ENCODE results near the gene AHR. TPM values are rescaled to one million over a fixed set of nuclear protein-coding genes. Genes with fewer than 3 reads are reported as not detected.

Gene AHR
- polyA plus RNA-seq, 1 donor (not counting 4 experiments of a cell fraction or from before 2014, with no cell fraction given): 19.4 TPM

DNA sequence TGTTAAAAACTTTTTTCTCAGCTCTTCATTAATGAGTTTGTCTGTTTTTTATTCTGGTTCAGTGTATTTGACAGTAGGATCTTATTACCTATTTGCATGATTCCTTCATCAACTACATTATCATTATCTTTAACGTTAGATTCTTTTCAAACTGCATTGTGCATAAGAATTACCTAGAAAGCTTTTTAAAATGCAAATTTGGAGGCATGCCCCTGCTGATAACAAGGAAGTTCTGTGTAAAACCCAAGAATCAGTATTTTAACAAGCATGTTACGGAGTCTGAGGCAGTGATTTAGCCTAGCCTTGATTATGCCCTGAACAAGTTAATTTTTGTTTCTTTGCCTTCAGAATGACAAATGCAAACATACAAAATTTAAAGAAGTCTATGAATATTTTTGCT, 14.2 kb downstream of the AHR start:
- Histone ChIP-seq H3K4me1 (ENCODE audit: control insufficient read depth, extremely low read depth, insufficient read depth, low read length) (no peaks in the 10 kb centered on the region), H3K9ac (ENCODE audit: control insufficient read depth, extremely low read depth, insufficient read depth, low read length) (no peak overlapping the region), H3K9me1 (ENCODE audit: control insufficient read depth, extremely low read depth, insufficient read depth, low read length) (no peaks in the 10 kb centered on the region), H3K79me2 (ENCODE audit: control insufficient read depth, insufficient read depth, low read length) (peaks cover 46% of the 10 kb centered on the region), H3K4me3 (ENCODE audit: control insufficient read depth in 2 of 3, extremely low read depth in 1 of 3, insufficient read depth in 2 of 3, low read depth in 1 of 3, low read length in 3 of 3) (no peak overlapping the region), H3K27ac (ENCODE audit: control insufficient read depth, insufficient read depth, low read length) (no peak overlapping the region), H3K36me3 (ENCODE audit: control insufficient read depth in 2 of 2, extremely low read depth in 1 of 2, insufficient read depth in 2 of 2, low read length in 2 of 2) (peaks cover 6 to 17% of the 10 kb centered on the region in 2 experiments), H2AFZ (ENCODE audit: control insufficient read depth, low read length) (no peak overlapping the region), H3K27me3 (ENCODE audit: control insufficient read depth, extremely low read depth, insufficient read depth, low read length) (no peaks in the 10 kb centered on the region), H4K20me1 (ENCODE audit: control insufficient read depth, extremely low read depth, insufficient read depth, low read length) (no peaks in the 10 kb centered on the region), H3K9me3 (ENCODE audit: control insufficient read depth, low read depth, low read length) (no peaks in the 10 kb centered on the region), H3K4me2 (ENCODE audit: control insufficient read depth, extremely low read depth, insufficient read depth, low read depth, low read length) (no peak overlapping the region)
- TF ChIP-seq, protein P1, sequence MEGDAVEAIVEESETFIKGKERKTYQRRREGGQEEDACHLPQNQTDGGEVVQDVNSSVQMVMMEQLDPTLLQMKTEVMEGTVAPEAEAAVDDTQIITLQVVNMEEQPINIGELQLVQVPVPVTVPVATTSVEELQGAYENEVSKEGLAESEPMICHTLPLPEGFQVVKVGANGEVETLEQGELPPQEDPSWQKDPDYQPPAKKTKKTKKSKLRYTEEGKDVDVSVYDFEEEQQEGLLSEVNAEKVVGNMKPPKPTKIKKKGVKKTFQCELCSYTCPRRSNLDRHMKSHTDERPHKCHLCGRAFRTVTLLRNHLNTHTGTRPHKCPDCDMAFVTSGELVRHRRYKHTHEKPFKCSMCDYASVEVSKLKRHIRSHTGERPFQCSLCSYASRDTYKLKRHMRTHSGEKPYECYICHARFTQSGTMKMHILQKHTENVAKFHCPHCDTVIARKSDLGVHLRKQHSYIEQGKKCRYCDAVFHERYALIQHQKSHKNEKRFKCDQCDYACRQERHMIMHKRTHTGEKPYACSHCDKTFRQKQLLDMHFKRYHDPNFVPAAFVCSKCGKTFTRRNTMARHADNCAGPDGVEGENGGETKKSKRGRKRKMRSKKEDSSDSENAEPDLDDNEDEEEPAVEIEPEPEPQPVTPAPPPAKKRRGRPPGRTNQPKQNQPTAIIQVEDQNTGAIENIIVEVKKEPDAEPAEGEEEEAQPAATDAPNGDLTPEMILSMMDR (optimal IDR thresholded peaks at IDR 0.05 in 1 of 3, IDR thresholded peaks at IDR 0.05 in 1 of 3, conservative IDR thresholded peaks at IDR 0.05 in 1 of 3; ENCODE audit: extremely low read depth in 1 of 3, insufficient read depth in 2 of 3, low read length in 3 of 3): no peak
- no peak for TF ChIP-seq EZH2 (IDR thresholded peaks at IDR 0.05; ENCODE audit: low read length)
- dilution Hi-C loops (cut with MboI; ENCODE audit: extremely low pct_ligation_motif_present, low sequenced_read_pairs): no loop called here
- FAIRE-seq: no peak
- DNase-seq (ENCODE audit: low read depth, low spot score): no peak

DNA sequence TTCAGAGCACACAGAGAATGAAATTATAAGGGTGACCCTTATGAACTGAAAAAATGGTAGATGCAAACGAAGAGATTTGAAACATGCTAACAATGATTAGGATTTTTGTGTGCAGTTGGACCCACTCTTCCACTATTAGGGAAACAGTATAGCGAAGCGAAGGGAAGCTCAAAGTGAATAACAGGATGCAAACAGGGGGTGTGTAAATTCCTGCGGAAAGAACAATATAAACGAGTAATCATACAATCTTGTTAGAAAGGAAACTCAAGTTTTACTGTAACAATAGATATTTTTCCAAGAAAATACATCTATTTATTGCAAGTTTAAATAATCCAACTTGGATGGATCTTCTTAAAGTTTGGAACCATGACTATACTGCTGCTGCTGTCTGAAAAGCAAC, 14.7 kb downstream of the AHR start:
- H3K9me1 ChIP-seq (ENCODE audit: control insufficient read depth, extremely low read depth, insufficient read depth, low read length): no peaks in the 10 kb centered on the region
- peaks cover 6 to 17% of the 10 kb centered on the region in 2 experiments for H3K36me3 ChIP-seq (ENCODE audit: control insufficient read depth in 2 of 2, extremely low read depth in 1 of 2, insufficient read depth in 2 of 2, low read length in 2 of 2)
- peaks cover 42% of the 10 kb centered on the region for H3K79me2 ChIP-seq (ENCODE audit: control insufficient read depth, insufficient read depth, low read length)
- dilution Hi-C loops (cut with MboI; ENCODE audit: extremely low pct_ligation_motif_present, low sequenced_read_pairs): no loop called here
- no peaks in the 10 kb centered on the region for H3K27me3 ChIP-seq (ENCODE audit: control insufficient read depth, extremely low read depth, insufficient read depth, low read length)
- H3K4me3 ChIP-seq (ENCODE audit: control insufficient read depth in 2 of 3, extremely low read depth in 1 of 3, insufficient read depth in 2 of 3, low read depth in 1 of 3, low read length in 3 of 3): no peak overlapping the region
- no peak overlapping the region for H3K4me2 ChIP-seq (ENCODE audit: control insufficient read depth, extremely low read depth, insufficient read depth, low read depth, low read length)
- FAIRE-seq: no peak
- H2AFZ ChIP-seq (ENCODE audit: control insufficient read depth, low read length): no peak overlapping the region
- H3K4me1 ChIP-seq (ENCODE audit: control insufficient read depth, extremely low read depth, insufficient read depth, low read length): no peaks in the 10 kb centered on the region
- no peak overlapping the region for H3K27ac ChIP-seq (ENCODE audit: control insufficient read depth, insufficient read depth, low read length)
- H4K20me1 ChIP-seq (ENCODE audit: control insufficient read depth, extremely low read depth, insufficient read depth, low read length): no peaks in the 10 kb centered on the region
- no peak for DNase-seq (ENCODE audit: low read depth, low spot score)
- no peak overlapping the region for H3K9ac ChIP-seq (ENCODE audit: control insufficient read depth, extremely low read depth, insufficient read depth, low read length)
- no peaks in the 10 kb centered on the region for H3K9me3 ChIP-seq (ENCODE audit: control insufficient read depth, low read depth, low read length)
- TF ChIP-seq, protein P1 (optimal IDR thresholded peaks at IDR 0.05 in 1 of 3, IDR thresholded peaks at IDR 0.05 in 1 of 3, conservative IDR thresholded peaks at IDR 0.05 in 1 of 3; ENCODE audit: extremely low read depth in 1 of 3, insufficient read depth in 2 of 3, low read length in 3 of 3): no peak
- TF ChIP-seq EZH2 (IDR thresholded peaks at IDR 0.05; ENCODE audit: low read length): no peak
